Uterus (tissue), 2 donors: ENCODE results near the gene ARHGAP31.

Experiments
- POLR2A ChIP-seq, 2 donors: fragments of 450-650 bp; IDR thresholded peaks; one replicate each; pipeline ENCODE4 v1.6.1; 2016; ENCODE audit warnings: antibody characterized with exemption in 2 of 2, mild to moderate bottlenecking in 1 of 2, moderate library complexity in 1 of 2
- TF ChIP-seq, protein P1 (sequence below), 4 experiments: fragments of 200-600 bp in 2 of 4; fragments of 450-650 bp in 2 of 4; sonication (generic) in 2 of 4; IDR thresholded peaks; one replicate each; pipeline ENCODE4 v1.5.1; 2016 to 2019; ENCODE audit warnings: antibody characterized with exemption in 4 of 4, mild to moderate bottlenecking in 2 of 4, moderate library complexity in 1 of 4

DNA sequence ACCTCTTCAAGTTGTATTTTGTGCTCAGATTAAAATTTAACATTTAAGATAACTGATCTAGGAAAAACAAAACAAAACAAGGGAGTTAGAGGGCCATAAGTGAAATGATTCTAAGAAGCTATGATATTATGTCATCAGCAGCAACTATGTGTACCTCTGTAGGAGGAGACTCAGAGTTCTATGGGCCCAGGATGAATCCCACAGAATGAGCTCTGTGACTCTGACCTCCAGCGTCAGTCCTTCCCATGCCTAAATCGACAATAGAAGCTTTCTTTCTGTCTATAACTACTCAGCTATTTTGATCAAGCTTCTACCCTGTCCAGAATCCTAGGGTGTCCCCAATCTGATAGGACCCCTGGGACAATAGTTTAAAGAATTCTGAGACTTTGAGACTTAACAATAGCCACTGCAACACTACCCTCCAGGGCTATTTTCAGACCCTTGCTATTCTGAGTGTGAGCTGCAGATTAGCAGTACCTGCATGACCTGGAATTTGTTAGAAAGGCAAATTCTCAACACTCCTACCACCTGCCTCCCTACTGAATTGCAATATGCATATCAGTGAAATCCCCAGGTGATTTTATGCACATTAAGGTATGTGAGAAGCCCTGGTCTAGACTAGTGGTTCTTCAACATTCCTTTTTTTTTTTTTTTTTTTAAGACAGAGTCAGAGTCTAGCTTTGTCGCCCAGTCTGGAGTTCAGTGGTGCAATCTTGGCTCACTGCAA is 66.7 kb downstream of the ARHGAP31 start:
- TF ChIP-seq, protein P1, sequence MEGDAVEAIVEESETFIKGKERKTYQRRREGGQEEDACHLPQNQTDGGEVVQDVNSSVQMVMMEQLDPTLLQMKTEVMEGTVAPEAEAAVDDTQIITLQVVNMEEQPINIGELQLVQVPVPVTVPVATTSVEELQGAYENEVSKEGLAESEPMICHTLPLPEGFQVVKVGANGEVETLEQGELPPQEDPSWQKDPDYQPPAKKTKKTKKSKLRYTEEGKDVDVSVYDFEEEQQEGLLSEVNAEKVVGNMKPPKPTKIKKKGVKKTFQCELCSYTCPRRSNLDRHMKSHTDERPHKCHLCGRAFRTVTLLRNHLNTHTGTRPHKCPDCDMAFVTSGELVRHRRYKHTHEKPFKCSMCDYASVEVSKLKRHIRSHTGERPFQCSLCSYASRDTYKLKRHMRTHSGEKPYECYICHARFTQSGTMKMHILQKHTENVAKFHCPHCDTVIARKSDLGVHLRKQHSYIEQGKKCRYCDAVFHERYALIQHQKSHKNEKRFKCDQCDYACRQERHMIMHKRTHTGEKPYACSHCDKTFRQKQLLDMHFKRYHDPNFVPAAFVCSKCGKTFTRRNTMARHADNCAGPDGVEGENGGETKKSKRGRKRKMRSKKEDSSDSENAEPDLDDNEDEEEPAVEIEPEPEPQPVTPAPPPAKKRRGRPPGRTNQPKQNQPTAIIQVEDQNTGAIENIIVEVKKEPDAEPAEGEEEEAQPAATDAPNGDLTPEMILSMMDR (IDR thresholded peaks at IDR 0.05): no peak
- no peak for TF ChIP-seq POLR2A (IDR thresholded peaks at IDR 0.05)
